Fibroblast of skin of left biceps (primary cell): ENCODE data around the gene AGK.
"Not testable (repeated sequence)": the region's sequence is repeated elsewhere in the genome, so short reads cannot be mapped to it uniquely, and the experiment has no call there.

ENCODE experiments used
- DNase-seq, 2 experiments: peaks; one replicate each; pipeline ENCODE4 v3.0.0-alpha.2; 2013; ENCODE audit warnings: low read depth in 2 of 2

AGK gene

GRCh38 chr7:141646826-141647480 is 95.7 kb downstream of the AGK start:
- DNase-seq: no peak

GRCh38 chr7:141647701-141648100 is 96.5 kb downstream of the AGK start:
- DNase-seq: not testable (repeated sequence)

GRCh38 chr7:141648276-141649114 is 97.3 kb downstream of the AGK start:
- no peak for DNase-seq

- DNase-seq: no peak
Observed at GRCh38 chr7:141649137-141649864, 98.1 kb downstream of the AGK start.

- peak; percentile 39 to 40 for DNase-seq
Observed at GRCh38 chr7:141649865-141650634, 98.8 kb downstream of the AGK start.

GRCh38 chr7:141651417-141651816 is 100.2 kb downstream of the AGK start:
- no peak for DNase-seq

GRCh38 chr7:141652691-141653090 is 101.5 kb downstream of the AGK start:
- DNase-seq: no peak

GRCh38 chr7:141654551-141654950 is 103.3 kb downstream of the AGK start:
- DNase-seq: peak; percentile 18 to 24

GRCh38 chr7:141659501-141659900 is 108.3 kb downstream of the AGK start:
- no peak for DNase-seq

GRCh38 chr7:141660259-141660658 is 109.0 kb downstream of the AGK start:
- no peak for DNase-seq

- no peak for DNase-seq
Observed at GRCh38 chr7:141663081-141663849, 112.1 kb downstream of the AGK start.

GRCh38 chr7:141664450-141664849 is 113.2 kb downstream of the AGK start:
- no peak for DNase-seq

GRCh38 chr7:141665208-141666035 is 114.2 kb downstream of the AGK start:
- DNase-seq: no peak

GRCh38 chr7:141666071-141666470 is 114.9 kb downstream of the AGK start:
- no peak for DNase-seq

GRCh38 chr7:141668853-141669252 is 117.6 kb downstream of the AGK start:
- no peak for DNase-seq

GRCh38 chr7:141671705-141672496 is 120.7 kb downstream of the AGK start:
- DNase-seq: no peak

- no peak for DNase-seq
Observed at GRCh38 chr7:141673346-141673745, 122.1 kb downstream of the AGK start.

- no peak for DNase-seq
Observed at GRCh38 chr7:141674171-141674671, 123.0 kb downstream of the AGK start.

GRCh38 chr7:141674702-141675101 is 123.5 kb downstream of the AGK start:
- DNase-seq: no peak
